ENCODE data around the gene PAGE1.

DNA sequence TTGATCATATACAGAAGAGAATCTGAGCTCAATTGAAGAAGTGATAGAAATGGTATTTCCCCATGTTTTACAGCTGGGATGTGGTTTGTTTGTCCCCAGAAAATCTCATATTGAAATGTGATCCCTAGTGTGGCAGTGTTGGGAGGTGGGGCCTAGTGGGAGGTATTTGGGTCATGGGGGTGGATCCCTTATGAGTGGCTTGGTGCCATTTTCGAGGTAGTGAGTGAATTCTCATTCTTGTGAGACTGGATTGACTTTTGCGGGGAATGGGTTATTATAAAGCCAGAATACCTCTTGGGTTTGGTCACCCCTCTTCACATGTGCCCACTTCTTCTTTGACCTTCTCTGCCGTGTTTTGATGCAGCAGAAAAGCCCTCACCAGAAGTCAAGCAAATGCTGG, 29.6 kb upstream of the PAGE1 start:
- TF ChIP-seq, protein P1, sequence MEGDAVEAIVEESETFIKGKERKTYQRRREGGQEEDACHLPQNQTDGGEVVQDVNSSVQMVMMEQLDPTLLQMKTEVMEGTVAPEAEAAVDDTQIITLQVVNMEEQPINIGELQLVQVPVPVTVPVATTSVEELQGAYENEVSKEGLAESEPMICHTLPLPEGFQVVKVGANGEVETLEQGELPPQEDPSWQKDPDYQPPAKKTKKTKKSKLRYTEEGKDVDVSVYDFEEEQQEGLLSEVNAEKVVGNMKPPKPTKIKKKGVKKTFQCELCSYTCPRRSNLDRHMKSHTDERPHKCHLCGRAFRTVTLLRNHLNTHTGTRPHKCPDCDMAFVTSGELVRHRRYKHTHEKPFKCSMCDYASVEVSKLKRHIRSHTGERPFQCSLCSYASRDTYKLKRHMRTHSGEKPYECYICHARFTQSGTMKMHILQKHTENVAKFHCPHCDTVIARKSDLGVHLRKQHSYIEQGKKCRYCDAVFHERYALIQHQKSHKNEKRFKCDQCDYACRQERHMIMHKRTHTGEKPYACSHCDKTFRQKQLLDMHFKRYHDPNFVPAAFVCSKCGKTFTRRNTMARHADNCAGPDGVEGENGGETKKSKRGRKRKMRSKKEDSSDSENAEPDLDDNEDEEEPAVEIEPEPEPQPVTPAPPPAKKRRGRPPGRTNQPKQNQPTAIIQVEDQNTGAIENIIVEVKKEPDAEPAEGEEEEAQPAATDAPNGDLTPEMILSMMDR (IDR thresholded peaks at IDR 0.05), result no peak
- no peak for TF ChIP-seq SIN3A (IDR thresholded peaks at IDR 0.05; ENCODE audit: borderline replicate concordance, insufficient read depth, low read depth, low read length)
- no peak for TF ChIP-seq POLR2AphosphoS5 (IDR thresholded peaks at IDR 0.05; ENCODE audit: low read depth, low read length)
- TF ChIP-seq, protein P2, sequence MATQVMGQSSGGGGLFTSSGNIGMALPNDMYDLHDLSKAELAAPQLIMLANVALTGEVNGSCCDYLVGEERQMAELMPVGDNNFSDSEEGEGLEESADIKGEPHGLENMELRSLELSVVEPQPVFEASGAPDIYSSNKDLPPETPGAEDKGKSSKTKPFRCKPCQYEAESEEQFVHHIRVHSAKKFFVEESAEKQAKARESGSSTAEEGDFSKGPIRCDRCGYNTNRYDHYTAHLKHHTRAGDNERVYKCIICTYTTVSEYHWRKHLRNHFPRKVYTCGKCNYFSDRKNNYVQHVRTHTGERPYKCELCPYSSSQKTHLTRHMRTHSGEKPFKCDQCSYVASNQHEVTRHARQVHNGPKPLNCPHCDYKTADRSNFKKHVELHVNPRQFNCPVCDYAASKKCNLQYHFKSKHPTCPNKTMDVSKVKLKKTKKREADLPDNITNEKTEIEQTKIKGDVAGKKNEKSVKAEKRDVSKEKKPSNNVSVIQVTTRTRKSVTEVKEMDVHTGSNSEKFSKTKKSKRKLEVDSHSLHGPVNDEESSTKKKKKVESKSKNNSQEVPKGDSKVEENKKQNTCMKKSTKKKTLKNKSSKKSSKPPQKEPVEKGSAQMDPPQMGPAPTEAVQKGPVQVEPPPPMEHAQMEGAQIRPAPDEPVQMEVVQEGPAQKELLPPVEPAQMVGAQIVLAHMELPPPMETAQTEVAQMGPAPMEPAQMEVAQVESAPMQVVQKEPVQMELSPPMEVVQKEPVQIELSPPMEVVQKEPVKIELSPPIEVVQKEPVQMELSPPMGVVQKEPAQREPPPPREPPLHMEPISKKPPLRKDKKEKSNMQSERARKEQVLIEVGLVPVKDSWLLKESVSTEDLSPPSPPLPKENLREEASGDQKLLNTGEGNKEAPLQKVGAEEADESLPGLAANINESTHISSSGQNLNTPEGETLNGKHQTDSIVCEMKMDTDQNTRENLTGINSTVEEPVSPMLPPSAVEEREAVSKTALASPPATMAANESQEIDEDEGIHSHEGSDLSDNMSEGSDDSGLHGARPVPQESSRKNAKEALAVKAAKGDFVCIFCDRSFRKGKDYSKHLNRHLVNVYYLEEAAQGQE (IDR thresholded peaks at IDR 0.05; ENCODE audit: insufficient read depth in 1 of 2, low read depth in 2 of 2, low read length in 1 of 2), result no peak
- TF ChIP-seq TCF7L2 (IDR thresholded peaks at IDR 0.05; ENCODE audit: low read depth, low read length), result no peak
